Glutamatergic neuron (in vitro differentiated cells): ENCODE measurements around the gene FNDC3A. TPM values are rescaled to one million over a fixed set of nuclear protein-coding genes. Genes with fewer than 3 reads are reported as not detected.
"Not testable (repeated sequence)": the region's sequence is repeated elsewhere in the genome, so short reads cannot be mapped to it uniquely, and the experiment has no call there.

Experiments used
- DNase-seq: peaks from one replicate; pipeline ENCODE4 v3.0.0; 2022
- H3K27ac Mint-ChIP-seq: one replicate; pipeline ENCODE4 v1.8.0; 2020; ENCODE audit warnings: mild to moderate bottlenecking, mixed read lengths, inconsistent platforms; ENCODE audit not compliant: unreplicated experiment
- H3K27me3 Mint-ChIP-seq: one replicate; pipeline ENCODE4 v1.8.0; 2020; ENCODE audit warnings: mild to moderate bottlenecking, moderate library complexity, mixed read lengths, inconsistent platforms; ENCODE audit not compliant: unreplicated experiment
- H3K36me3 Mint-ChIP-seq: one replicate; pipeline ENCODE4 v1.8.0; 2020; ENCODE audit warnings: mild to moderate bottlenecking, mixed read lengths, inconsistent platforms; ENCODE audit not compliant: unreplicated experiment
- H3K4me1 Mint-ChIP-seq: one replicate; pipeline ENCODE4 v1.8.0; 2020; ENCODE audit warnings: mild to moderate bottlenecking, low read depth, mixed read lengths, inconsistent platforms; ENCODE audit not compliant: unreplicated experiment
- H3K4me3 Mint-ChIP-seq: one replicate; pipeline ENCODE4 v1.8.0; 2020; ENCODE audit warnings: mild to moderate bottlenecking, mixed read lengths, inconsistent platforms; ENCODE audit not compliant: unreplicated experiment
- H3K9me3 Mint-ChIP-seq: one replicate; pipeline ENCODE4 v1.8.0; 2020; ENCODE audit warnings: mild to moderate bottlenecking, moderate library complexity, mixed read lengths, inconsistent platforms; ENCODE audit not compliant: unreplicated experiment
- total RNA-seq: library from RNA; stranded (reverse); fragmentation: NEBNext Ultra II Directional; extraction: Animal tissue kit (Norgen Biotek cat#: 25700); gene quantifications from one replicate; pipeline ENCODE4 v1.2.1, GENCODE V29; 2021; ENCODE audit not compliant: unreplicated experiment
- TF ChIP-seq, protein P1 (sequence below): fragments of 200-600 bp; sonication (generic); IDR thresholded peaks from one replicate; pipeline ENCODE4 v1.5.0; 2021; ENCODE audit not compliant: partially characterized antibody, unreplicated experiment

Gene FNDC3A
- total RNA-seq, 1 donor from 2014 or later: 46.3 TPM

DNA sequence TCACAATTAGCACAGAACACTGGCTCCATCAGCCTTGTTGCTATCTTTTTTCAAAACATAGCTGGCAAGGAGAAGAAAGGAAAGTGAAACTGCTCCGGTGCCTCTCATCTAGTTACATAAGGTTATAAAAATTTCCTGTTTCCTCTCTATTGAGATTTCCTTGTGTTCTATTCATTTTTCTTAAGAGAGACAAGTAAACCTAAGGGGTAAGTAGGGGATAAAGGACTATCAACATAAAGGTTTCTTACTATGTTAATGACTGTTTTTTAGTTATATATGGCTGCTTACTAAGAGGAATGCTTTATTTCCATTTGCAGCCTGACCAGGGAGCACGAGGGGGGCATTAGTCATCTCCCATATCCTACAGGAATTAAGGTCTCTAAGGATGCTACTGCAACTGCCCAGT, 171.2 kb downstream of the FNDC3A start:
- no peaks in the 10 kb centered on the region for H3K27me3 Mint-ChIP-seq
- H3K4me3 Mint-ChIP-seq: no peak overlapping the region
- H3K27ac Mint-ChIP-seq: no peak overlapping the region
- peaks cover 3% of the 10 kb centered on the region for H3K9me3 Mint-ChIP-seq
- H3K36me3 Mint-ChIP-seq: peaks cover 38% of the 10 kb centered on the region
- no peak for DNase-seq
- no peaks in the 10 kb centered on the region for H3K4me1 Mint-ChIP-seq
- TF ChIP-seq, protein P1, sequence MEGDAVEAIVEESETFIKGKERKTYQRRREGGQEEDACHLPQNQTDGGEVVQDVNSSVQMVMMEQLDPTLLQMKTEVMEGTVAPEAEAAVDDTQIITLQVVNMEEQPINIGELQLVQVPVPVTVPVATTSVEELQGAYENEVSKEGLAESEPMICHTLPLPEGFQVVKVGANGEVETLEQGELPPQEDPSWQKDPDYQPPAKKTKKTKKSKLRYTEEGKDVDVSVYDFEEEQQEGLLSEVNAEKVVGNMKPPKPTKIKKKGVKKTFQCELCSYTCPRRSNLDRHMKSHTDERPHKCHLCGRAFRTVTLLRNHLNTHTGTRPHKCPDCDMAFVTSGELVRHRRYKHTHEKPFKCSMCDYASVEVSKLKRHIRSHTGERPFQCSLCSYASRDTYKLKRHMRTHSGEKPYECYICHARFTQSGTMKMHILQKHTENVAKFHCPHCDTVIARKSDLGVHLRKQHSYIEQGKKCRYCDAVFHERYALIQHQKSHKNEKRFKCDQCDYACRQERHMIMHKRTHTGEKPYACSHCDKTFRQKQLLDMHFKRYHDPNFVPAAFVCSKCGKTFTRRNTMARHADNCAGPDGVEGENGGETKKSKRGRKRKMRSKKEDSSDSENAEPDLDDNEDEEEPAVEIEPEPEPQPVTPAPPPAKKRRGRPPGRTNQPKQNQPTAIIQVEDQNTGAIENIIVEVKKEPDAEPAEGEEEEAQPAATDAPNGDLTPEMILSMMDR: no peak

DNA sequence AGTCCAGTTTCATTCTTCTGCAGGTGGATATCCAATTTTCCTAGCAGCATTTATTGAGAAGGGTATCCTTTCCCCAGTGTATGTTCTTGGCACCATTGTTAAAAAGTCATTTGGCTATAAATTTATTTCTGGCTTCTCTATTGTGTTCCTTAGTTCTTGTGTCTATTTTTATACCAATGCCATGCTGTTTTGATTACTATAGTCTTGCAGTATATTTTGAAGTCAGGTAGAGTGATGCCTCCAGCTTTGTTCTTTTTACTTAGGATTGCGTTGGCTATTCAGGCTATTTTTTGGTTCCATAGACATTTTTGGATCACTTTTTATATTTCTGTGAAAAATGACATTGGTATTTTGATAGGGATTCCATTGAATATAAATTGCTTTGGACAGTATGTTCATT, 172.7 kb downstream of the FNDC3A start:
- DNase-seq: no peak

DNA sequence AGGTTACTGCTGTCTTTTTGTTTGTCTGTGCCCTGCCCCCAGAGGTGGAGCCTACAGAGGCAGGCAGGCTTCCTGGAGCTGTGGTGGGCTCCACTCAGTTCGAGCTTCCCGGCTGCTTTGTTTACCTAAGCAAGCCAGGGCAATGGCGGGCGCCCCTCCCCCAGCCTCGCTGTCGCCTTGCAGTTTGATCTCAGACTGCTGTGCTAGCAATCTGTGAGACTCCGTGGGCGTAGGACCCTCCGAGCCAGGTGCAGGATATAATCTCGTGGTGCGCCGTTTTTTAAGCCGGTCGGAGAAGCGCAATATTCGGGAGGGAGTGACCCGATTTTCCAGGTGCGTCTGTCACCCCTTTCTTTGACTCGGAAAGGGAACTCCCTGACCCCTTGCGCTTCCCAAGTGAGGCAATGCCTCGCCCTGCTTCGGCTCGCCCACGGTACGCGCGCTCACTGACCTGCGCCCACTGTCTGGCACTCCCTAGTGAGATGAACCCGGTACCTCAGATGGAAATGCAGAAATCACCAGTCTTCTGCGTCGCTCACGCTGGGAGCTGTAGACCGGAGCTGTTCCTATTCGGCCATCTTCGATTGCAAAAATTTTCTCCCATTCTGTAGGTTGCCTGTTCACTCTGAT, 182.4 kb downstream of the FNDC3A start:
- not testable (repeated sequence) for H3K27ac Mint-ChIP-seq, H3K4me3 Mint-ChIP-seq, H3K9me3 Mint-ChIP-seq, H3K4me1 Mint-ChIP-seq, H3K27me3 Mint-ChIP-seq
- peak; percentile 16 for DNase-seq
- peaks cover 15% of the 10 kb centered on the region for H3K36me3 Mint-ChIP-seq

More for the DNA sequence above, 172.7 kb downstream of the FNDC3A start:
- Mint-ChIP-seq H3K4me3 (no peak overlapping the region), H3K4me1 (no peaks in the 10 kb centered on the region), H3K9me3 (peaks cover 5% of the 10 kb centered on the region), H3K36me3 (peaks cover 41% of the 10 kb centered on the region), H3K27me3 (no peaks in the 10 kb centered on the region), H3K27ac (no peak overlapping the region)
- TF ChIP-seq, protein P1: no peak

DNA sequence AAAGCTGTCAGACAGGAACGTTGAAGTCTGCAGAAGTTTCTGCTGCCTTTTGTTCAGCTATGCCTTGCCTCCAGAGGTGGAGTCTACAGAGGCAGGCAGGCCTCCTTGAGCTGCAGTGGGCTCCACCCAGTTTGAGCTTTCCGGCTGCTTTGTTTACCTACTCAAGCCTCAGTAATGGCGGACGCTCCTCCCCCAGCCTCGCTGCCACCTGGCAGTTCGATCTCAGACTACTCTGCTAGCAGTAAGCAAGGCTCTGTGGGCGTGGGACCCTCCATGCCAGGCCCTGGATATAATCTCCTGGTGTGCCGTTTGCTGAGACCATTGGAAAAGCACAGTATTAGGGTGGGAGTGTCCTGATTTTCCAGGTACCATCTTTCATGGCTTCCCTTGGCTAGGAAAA, 187.4 kb downstream of the FNDC3A start:
- Mint-ChIP-seq H3K9me3 (peaks cover 11% of the 10 kb centered on the region), H3K36me3 (peaks cover 37% of the 10 kb centered on the region)
- DNase-seq, H3K4me3 Mint-ChIP-seq, H3K4me1 Mint-ChIP-seq, H3K27me3 Mint-ChIP-seq, H3K27ac Mint-ChIP-seq: not testable (repeated sequence)

DNA sequence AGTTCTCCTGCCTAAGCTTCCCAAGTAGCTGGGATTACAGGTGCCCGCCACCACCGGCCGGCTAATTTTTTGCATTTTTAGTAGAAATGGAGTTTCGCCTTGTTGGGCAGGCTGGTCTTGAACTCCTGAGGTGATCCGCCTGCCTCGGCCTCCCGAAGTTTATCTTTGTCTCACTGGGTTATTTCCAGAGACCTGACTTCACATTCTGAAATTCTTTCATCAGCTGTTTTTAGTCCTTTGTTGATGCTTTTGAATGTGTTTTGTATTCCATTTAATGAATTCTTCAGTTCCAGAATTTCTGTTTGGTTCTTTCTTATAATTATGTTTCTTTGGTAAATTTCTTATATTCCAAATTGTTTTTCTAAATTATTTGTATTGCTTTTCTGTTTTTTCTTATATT, 189.0 kb downstream of the FNDC3A start:
- TF ChIP-seq, protein P1: no peak
- H3K36me3 Mint-ChIP-seq: peaks cover 34% of the 10 kb centered on the region

More for the DNA sequence above, 189.0 kb downstream of the FNDC3A start:
- DNase-seq: no peak
- no peaks in the 10 kb centered on the region for H3K4me1 Mint-ChIP-seq
- no peak overlapping the region for H3K4me3 Mint-ChIP-seq
- peaks cover 2% of the 10 kb centered on the region for H3K27me3 Mint-ChIP-seq
- H3K27ac Mint-ChIP-seq: no peak overlapping the region
- peaks cover 9% of the 10 kb centered on the region for H3K9me3 Mint-ChIP-seq
